CD4-positive, alpha-beta T cell treated with Interleukin-15 for 1 hour (primary cell): ENCODE results near the gene ABLIM2.

Source experiments
- DNase-seq: peaks from one replicate; pipeline ENCODE4 v3.0.0-alpha.2; 2020

The ABLIM2 gene

DNA sequence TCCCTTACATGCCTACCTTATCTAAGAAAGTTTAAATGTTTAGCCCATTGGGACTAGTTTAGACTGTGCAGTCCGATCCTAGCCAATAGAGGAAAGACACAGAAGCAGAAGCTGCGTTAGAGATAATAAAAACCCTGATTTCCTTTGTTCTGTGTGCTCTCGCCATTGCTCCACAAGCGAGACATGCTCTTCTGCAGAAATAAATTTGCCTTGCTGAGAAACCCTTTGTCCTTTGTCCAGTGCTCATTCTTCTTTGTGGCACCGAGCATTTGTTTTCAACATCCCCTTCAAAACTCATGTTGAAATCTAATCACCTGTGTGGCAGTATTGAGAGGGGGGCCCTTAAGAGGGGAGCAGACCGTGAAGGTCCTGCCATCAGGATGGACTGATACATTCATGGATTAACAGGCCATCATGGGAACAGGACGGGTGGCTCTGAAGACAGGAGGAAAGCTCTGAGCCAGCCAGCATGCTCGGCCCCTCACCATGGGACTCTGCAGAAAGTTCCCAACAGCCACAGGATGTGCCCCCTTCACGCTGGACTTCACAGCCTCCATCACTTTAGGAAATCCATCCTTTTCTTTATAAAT is 94.5 kb downstream of the ABLIM2 start:
- no peak for DNase-seq

GRCh38 chr4:8061573-8061972 is 97.0 kb downstream of the ABLIM2 start:
- no peak for DNase-seq

GRCh38 chr4:8061145-8061544 is 97.5 kb downstream of the ABLIM2 start:
- DNase-seq: no peak

GRCh38 chr4:8060632-8061031 is 98.0 kb downstream of the ABLIM2 start:
- DNase-seq: no peak

- no peak for DNase-seq
Observed at GRCh38 chr4:8058031-8058479, 100.6 kb downstream of the ABLIM2 start.

DNA sequence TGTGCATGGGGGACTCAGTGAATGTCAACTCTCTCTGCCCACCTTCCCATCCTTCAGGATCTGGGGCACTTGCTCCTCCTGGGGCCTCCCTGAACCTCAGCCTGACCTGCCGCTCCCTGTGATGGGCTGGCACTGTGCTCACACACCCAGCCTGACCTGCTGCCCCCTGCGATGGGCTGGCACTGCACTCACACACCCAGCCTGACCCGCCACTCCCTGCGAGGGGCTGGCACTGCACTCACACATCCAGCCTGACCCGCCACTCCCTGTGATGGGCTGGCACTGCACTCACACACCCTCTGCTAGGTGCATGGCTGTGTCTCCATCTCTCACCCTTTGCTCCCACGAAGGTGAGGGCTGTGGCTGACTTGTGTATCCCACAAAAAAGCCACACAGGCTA is 103.4 kb downstream of the ABLIM2 start:
- no peak for DNase-seq

- no peak for DNase-seq
Observed at GRCh38 chr4:8053688-8054449, 104.7 kb downstream of the ABLIM2 start.

GRCh38 chr4:8052160-8052691 is 106.4 kb downstream of the ABLIM2 start:
- DNase-seq: no peak

- no peak for DNase-seq
Observed at GRCh38 chr4:8051644-8052043, 107.0 kb downstream of the ABLIM2 start.

GRCh38 chr4:8050555-8051206 is 107.9 kb downstream of the ABLIM2 start:
- DNase-seq: no peak

DNA sequence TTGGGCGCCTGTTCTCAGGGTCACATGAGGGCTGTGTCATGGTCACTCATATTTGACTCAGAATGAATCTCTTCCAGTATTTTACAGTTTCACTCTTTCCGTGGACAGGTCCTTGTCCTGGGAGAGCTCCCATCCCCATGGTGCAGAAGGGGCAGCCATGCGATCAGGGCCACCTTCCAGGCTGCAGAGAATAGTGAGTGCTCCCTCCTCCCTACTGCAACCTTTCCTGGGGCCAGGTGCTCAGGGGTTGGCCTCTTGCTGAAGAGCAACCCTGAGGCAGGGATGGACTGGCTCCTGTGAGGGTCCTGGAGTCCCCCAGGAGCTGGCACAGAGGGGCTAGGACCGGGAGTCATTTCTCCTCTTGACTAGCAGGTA is 108.4 kb downstream of the ABLIM2 start:
- no peak for DNase-seq

DNA sequence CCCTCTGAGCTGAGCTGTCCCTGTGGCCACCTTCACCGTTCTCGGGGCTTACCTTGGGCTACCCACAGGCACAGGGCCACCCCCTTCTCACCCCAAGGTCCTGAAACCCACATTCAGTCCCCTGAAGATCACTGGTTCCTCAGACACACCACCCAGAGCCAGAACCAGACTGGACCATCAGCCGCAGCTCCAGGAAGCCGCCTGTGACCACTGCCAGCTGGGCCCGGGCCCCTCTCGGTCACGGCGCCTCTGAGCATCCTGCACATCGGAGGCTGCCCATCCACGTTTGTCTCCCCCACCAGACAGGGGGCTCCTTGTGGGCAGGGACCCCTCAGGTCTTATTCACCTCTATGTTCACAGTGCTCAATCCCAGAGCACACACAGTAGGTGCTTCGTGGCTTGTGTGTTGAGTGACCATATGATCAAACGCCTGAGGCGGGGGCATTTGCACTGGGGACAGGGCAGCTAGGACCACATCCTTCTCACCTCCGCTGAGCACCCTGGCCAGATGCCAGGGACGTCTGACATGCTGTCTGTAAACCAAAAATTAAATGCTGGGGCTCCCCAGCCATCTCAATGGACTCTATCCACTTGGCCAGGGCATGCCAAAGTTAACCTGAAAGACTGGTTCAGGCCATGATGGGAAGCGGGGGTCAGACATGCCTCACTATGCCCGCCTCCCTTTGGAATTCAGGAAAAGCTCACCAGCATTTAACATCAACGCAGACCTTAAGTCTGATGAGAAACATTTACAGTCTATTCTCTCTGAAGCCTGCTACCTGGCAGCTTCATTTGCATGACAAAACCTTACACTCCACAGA is 109.5 kb downstream of the ABLIM2 start:
- no peak for DNase-seq

- no peak for DNase-seq
Observed at GRCh38 chr4:8047837-8048678, 110.6 kb downstream of the ABLIM2 start.

DNA sequence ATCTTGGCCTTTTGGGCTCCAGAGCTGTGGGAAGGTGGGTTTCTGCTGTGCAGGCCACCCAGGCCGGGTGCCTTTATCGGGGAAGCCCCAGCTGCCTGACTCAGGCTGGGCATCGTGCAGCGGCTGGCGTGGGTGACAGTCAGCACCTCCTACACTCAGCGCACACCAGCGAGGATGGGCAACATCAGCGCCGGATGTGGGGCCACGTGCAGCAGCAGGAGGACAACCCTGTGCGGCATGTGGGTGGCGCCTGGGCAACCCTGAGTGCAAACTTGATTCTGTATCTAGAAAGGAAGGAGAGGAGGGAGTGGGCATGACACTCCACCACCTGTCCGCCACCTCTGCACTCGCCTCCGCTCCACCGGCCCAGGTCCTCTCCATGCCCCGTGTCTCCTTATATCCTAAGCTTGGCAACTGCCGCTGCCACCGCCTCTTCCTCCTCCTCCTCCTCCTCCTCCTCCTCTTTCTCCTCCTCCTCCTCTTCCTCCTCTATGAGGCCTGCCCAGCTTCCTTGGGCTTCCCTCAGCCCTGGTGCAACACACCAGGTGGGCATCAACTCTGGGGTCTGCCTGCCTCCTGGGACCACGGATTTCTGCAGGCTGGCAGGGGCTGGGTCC is 111.6 kb downstream of the ABLIM2 start:
- DNase-seq: no peak

- DNase-seq: no peak
Observed at GRCh38 chr4:8045909-8046308, 112.7 kb downstream of the ABLIM2 start.

DNA sequence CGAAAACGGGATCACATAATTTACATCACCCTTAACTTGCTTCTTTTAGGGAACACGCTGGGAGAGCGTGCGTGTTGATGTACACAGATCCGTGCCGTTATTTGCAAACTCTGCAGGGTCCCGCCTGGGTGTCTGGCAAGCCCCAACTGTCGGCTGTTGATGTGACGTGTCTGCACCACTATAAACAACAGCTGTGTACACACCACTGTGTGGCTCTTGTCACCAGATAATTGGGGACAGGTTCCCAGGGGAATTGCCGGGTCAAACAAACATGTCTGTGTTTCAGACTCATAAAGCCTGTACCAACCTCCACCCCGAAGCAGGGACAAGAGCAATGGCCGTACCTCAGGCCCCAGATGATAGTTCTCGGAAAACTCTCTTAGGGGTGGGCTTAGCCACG is 113.9 kb downstream of the ABLIM2 start:
- no peak for DNase-seq

GRCh38 chr4:8044244-8044643 is 114.4 kb downstream of the ABLIM2 start:
- DNase-seq: no peak

- DNase-seq: no peak
Observed at GRCh38 chr4:8043596-8043995, 115.0 kb downstream of the ABLIM2 start.

- no peak for DNase-seq
Observed at GRCh38 chr4:8041868-8042267, 116.7 kb downstream of the ABLIM2 start.

- no peak for DNase-seq
Observed at GRCh38 chr4:8041172-8041571, 117.4 kb downstream of the ABLIM2 start.

DNA sequence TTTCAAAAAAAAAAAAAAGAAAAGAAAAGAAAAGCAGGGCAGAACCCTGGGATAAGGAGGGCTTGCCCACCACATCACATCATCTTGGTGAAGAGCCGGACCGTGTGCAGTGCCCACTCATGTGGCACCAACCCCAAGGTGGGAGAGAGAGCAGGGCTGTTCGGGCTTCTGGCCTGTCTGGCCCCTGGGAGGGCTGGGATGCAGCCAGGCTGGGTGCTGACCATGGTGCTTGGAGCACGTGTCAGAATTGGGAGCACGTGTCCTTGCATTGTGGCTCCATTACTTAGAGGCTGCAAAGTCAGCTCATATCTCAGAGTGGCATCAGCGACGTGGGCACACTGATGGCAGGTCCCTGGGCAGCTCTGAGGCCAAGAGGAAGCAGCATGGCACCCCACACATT is 118.0 kb downstream of the ABLIM2 start:
- DNase-seq: no peak

- DNase-seq: no peak
Observed at GRCh38 chr4:8039853-8040252, 118.8 kb downstream of the ABLIM2 start.
